ENCODE measurements around the gene MAD1L1.

Gene MAD1L1

DNA sequence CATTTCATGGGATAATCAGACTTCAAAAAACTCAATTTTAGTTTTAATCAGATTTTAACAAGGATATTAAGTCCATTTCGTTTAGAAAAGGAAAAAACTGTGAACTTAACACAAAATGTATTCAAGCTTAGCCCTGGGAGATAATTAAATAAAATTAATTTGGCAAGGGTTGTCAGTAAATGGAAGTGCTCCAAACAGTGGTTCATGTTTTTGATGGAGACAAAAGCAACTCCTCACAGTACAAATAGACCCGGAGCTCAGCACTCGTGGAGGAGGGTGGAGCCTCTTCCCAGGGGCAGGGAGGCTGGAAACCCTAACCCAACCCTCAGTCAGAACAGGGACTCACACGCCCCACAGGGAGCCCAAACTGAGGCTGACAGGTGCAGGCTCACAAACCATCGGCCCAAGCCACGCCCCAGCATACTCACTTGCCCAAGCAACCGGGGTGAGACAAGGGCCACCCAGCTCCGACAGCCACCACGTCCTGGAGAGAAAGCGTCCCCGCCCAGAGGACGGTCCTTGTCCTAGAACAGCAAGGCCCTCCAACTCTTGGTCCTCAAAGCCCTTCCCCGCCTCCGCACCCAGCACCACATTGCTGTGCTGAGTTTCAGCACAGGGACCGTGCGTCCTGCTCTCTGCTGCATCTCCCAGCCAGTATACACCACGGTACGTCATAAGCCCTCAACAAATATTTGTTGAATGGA lies 39.8 kb downstream of the MAD1L1 start:
- no peak overlapping the region for H3K9ac ChIP-seq (ENCODE audit: low read depth, low read length)
- peaks cover 2% of the 10 kb centered on the region; the same call in 1 of the 2 replicates for H3K36me3 ChIP-seq (ENCODE audit: insufficient read depth, low read length)
- H3K9me3 ChIP-seq (ENCODE audit: control insufficient read depth, insufficient read depth, low read length), result 0 out of 2 replicates have a peak, but pooled peaks cover 5% of the 10 kb centered on the region
- H3K4me1 ChIP-seq (ENCODE audit: insufficient read depth, low read length), result no peaks in the 10 kb centered on the region

DNA sequence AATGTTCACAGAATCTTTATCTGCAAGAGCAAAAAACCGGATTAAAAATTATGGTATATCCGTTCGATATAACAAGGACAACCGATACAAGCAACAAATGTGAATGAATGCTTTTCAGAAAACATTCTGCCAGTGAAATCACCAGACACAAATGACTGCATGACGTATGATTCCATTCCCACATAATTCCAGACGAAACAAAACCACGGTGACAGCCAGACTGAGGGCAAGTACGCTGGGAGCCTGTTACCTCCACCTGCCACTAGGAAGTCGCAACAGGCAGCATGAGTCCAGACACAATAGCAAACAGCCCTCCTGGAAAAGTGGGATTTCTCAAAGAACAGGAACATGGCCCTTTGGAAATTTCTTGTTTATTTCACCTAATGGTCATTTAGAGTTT lies 41.7 kb downstream of the MAD1L1 start:
- Histone ChIP-seq H3K4me1 (ENCODE audit: insufficient read depth, low read length) (no peaks in the 10 kb centered on the region), H3K36me3 (ENCODE audit: insufficient read depth, low read length) (no peaks in the 10 kb centered on the region), H3K9ac (ENCODE audit: low read depth, low read length) (no peak overlapping the region), H3K9me3 (ENCODE audit: control insufficient read depth, insufficient read depth, low read length) (0 out of 2 replicates have a peak, but pooled peaks cover 5% of the 10 kb centered on the region)

GRCh38 chr7:2190531-2190930 lies 42.2 kb downstream of the MAD1L1 start:
- Histone ChIP-seq H3K9me3 (ENCODE audit: control insufficient read depth, insufficient read depth, low read length) (peaks cover 5% of the 10 kb centered on the region; the same call in 1 of the 2 replicates), H3K9ac (ENCODE audit: low read depth, low read length) (no peak overlapping the region), H3K4me1 (ENCODE audit: insufficient read depth, low read length) (no peaks in the 10 kb centered on the region), H3K36me3 (ENCODE audit: insufficient read depth, low read length) (no peaks in the 10 kb centered on the region)

DNA sequence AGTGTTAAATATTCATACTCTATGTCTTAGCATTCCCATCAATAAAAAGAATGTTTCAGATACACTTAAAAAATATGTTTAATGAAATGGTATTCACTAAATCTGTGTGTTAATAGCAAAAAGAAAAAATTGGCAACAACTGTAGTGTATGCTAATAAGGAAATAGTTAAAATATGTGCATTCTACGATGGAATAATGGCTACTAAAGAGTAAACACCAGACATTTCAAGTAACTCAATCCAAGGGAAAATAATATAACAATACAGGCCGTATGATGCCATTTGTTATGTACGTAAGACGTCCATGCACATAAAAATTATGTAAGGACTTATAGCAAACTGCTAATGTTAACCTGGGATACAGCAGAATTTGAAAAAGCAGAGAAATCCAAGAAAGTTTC lies 46.6 kb downstream of the MAD1L1 start:
- H3K4me1 ChIP-seq (ENCODE audit: insufficient read depth, low read length), result no peaks in the 10 kb centered on the region
- H3K9me3 ChIP-seq (ENCODE audit: control insufficient read depth, insufficient read depth, low read length), result peaks cover 5% of the 10 kb centered on the region; the same call in 1 of the 2 replicates
- 0 out of 2 replicates have a peak, but pooled peaks cover 3% of the 10 kb centered on the region for H3K36me3 ChIP-seq (ENCODE audit: insufficient read depth, low read length)
- no peak overlapping the region for H3K9ac ChIP-seq (ENCODE audit: low read depth, low read length)

DNA sequence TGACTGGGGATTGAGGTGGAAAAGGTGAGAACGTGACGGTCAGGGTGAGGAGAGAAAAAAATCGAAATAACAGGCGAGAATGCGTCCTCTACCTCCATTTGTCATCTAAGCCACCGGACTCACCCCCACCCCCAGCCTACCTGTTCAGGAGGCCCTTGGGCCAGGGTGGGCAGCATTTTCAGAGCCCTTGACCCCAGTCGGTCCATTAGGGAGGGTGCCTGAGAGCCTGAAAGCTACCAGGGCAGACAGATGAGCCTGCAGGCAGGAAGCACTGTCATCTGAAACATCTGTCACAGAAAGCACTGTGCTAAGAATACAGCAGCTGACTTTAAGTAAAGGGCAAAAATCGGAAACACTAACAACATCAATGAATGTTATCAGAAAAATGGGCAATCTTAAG lies 47.0 kb downstream of the MAD1L1 start:
- 0 out of 2 replicates have a peak, but pooled peaks cover 3% of the 10 kb centered on the region for H3K36me3 ChIP-seq (ENCODE audit: insufficient read depth, low read length)
- H3K9ac ChIP-seq (ENCODE audit: low read depth, low read length), result no peak overlapping the region
- peaks cover 5% of the 10 kb centered on the region; the same call in 1 of the 2 replicates for H3K9me3 ChIP-seq (ENCODE audit: control insufficient read depth, insufficient read depth, low read length)
- H3K4me1 ChIP-seq (ENCODE audit: insufficient read depth, low read length), result no peaks in the 10 kb centered on the region

DNA sequence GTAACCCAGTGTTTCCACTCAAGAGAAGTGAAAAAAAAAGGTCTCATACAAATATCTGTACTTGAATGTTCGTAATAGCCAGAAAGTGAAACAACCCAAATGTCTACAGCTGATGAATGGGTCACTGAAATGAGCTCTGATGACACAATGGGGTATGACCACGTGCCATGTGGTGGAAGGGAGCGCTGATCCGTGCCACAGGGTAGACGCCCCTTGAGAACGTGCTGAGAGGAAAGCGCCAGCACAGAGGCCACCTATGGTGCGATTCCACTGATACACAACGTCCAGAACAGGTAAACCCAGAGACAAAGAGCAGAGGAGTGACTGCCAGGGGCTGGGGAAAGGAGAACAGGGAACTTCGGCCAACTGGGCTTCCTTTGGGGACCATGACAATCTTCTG lies 50.3 kb downstream of the MAD1L1 start:
- H3K9ac ChIP-seq (ENCODE audit: low read depth, low read length), result no peak overlapping the region
- 0 out of 2 replicates have a peak, but pooled peaks cover 3% of the 10 kb centered on the region for H3K36me3 ChIP-seq (ENCODE audit: insufficient read depth, low read length)
- no peaks in the 10 kb centered on the region for H3K4me1 ChIP-seq (ENCODE audit: insufficient read depth, low read length)
- H3K9me3 ChIP-seq (ENCODE audit: control insufficient read depth, insufficient read depth, low read length), result no peaks in the 10 kb centered on the region; the same call in 1 of the 2 replicates

GRCh38 chr7:2181077-2181854 lies 51.5 kb downstream of the MAD1L1 start:
- Histone ChIP-seq H3K36me3 (ENCODE audit: insufficient read depth, low read length) (0 out of 2 replicates have a peak, but pooled peaks cover 3% of the 10 kb centered on the region), H3K9me3 (ENCODE audit: control insufficient read depth, insufficient read depth, low read length) (no peaks in the 10 kb centered on the region; the same call in 1 of the 2 replicates), H3K9ac (ENCODE audit: low read depth, low read length) (no peak overlapping the region), H3K4me1 (ENCODE audit: insufficient read depth, low read length) (no peaks in the 10 kb centered on the region)

DNA sequence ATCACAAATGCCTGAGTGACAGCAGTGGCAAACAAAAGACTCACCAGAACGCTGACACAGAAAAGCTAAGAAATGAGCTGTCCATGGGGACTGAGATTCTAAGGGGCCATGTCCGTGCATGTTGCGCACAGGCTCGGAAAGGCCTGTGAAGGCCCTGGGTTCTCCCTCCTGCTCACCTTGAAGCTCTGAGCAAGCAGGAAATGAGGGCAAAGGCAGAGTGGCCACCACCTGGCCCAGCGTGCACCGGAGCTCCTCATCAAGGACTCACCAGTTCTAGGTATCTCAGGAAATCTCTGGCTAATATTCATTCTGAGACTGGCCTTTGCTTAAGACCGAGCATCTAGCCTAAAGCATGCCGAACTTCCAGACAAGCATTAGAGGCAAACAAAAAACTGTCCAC lies 52.7 kb downstream of the MAD1L1 start:
- H3K9ac ChIP-seq (ENCODE audit: low read depth, low read length), result no peak overlapping the region

DNA sequence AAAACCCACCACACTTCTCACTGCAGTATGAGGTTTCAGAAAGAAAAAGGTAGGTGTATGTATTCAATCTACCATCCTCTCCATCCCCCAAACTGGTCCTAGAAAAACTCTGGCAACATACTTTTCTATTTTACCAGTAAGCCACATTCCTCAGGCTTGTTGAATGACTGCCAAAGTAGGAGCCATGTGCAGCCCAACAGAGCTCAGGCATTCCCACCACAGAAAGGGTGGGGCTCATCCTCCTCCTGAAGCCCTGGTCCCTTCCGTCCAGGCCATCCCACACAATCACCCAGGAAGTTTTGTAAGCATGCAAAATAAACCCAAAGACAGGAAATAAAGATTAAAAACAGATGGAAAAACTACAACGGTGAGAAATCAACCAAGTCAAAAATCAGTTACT lies 57.2 kb downstream of the MAD1L1 start:
- Histone ChIP-seq H3K9me3 (ENCODE audit: control insufficient read depth, insufficient read depth, low read length) (no peaks in the 10 kb centered on the region), H3K4me1 (ENCODE audit: insufficient read depth, low read length) (peaks cover 8% of the 10 kb centered on the region; the same call in 1 of the 2 replicates), H3K9ac (ENCODE audit: low read depth, low read length) (no peak overlapping the region), H3K36me3 (ENCODE audit: insufficient read depth, low read length) (no peaks in the 10 kb centered on the region)

More for the DNA sequence above, 52.7 kb downstream of the MAD1L1 start:
- Histone ChIP-seq H3K36me3 (ENCODE audit: insufficient read depth, low read length) (0 out of 2 replicates have a peak, but pooled peaks cover 3% of the 10 kb centered on the region), H3K9me3 (ENCODE audit: control insufficient read depth, insufficient read depth, low read length) (no peaks in the 10 kb centered on the region), H3K4me1 (ENCODE audit: insufficient read depth, low read length) (peaks cover 3% of the 10 kb centered on the region; the same call in 1 of the 2 replicates)

GRCh38 chr7:2175091-2175490 lies 57.7 kb downstream of the MAD1L1 start:
- Histone ChIP-seq H3K4me1 (ENCODE audit: insufficient read depth, low read length) (peaks cover 8% of the 10 kb centered on the region; the same call in 1 of the 2 replicates), H3K9ac (ENCODE audit: low read depth, low read length) (no peak overlapping the region), H3K36me3 (ENCODE audit: insufficient read depth, low read length) (no peaks in the 10 kb centered on the region), H3K9me3 (ENCODE audit: control insufficient read depth, insufficient read depth, low read length) (no peaks in the 10 kb centered on the region)

DNA sequence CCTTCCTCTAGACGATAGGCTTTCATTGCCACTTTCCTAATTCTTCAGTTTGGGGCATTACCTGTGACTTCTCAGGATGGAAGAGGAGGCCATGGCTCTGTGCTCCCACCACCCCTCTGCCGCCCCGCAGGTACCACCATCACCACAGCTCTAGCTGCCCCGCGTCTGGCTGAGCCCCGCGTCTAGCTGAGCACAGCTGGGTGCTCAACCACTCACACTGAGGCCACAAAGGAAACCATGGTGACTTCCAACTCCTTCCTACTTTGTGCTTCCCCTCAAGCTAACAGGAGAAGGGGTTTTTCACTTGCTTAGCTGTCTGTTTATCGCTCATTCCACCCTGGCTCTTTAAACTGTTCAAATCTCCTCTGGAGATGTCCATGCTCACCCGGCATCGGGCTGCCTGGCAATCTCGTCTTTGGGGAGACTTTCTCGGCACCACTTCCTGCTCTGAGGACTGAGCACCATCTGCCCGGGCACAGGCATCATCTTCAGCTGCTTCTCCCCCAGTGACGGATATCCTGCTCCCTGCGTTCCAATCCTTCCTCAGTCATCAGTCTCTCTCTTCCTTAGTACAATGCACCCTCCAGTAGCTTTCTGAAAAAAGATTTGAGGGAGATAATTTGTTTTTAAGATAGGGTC lies 59.4 kb downstream of the MAD1L1 start:
- Histone ChIP-seq H3K4me1 (ENCODE audit: insufficient read depth, low read length) (peaks cover 8% of the 10 kb centered on the region; the same call in 1 of the 2 replicates), H3K36me3 (ENCODE audit: insufficient read depth, low read length) (no peaks in the 10 kb centered on the region), H3K9ac (ENCODE audit: low read depth, low read length) (no peak overlapping the region), H3K9me3 (ENCODE audit: control insufficient read depth, insufficient read depth, low read length) (no peaks in the 10 kb centered on the region)

- Histone ChIP-seq H3K9me3 (ENCODE audit: control insufficient read depth, insufficient read depth, low read length) (no peaks in the 10 kb centered on the region), H3K9ac (ENCODE audit: low read depth, low read length) (no peak overlapping the region), H3K36me3 (ENCODE audit: insufficient read depth, low read length) (no peaks in the 10 kb centered on the region; the same call in 1 of the 2 replicates), H3K4me1 (ENCODE audit: insufficient read depth, low read length) (peaks cover 8% of the 10 kb centered on the region; the same call in 1 of the 2 replicates)
Observed at GRCh38 chr7:2172311-2173188, 60.2 kb downstream of the MAD1L1 start.

DNA sequence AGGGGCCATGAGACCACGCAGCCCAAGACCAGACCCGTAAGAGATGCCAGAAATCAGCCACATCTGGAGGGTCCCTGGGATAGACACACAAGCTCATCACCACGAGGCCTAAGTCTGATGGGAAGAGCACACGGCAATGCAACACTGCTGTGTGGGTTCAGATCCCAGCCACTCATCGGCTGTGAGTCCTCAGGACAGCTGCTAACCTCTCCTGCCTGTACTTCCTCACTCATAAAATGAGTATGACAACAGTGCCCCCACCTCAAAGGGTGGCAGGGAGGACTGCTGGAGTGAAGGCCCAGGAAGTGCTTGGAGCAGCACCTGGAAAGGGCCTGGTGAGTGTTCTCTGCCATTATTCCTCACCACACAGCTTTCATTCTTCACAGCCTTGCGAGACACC lies 60.9 kb downstream of the MAD1L1 start:
- Histone ChIP-seq H3K9ac (ENCODE audit: low read depth, low read length) (no peak overlapping the region), H3K36me3 (ENCODE audit: insufficient read depth, low read length) (no peaks in the 10 kb centered on the region; the same call in 1 of the 2 replicates), H3K9me3 (ENCODE audit: control insufficient read depth, insufficient read depth, low read length) (no peaks in the 10 kb centered on the region), H3K4me1 (ENCODE audit: insufficient read depth, low read length) (peaks cover 8% of the 10 kb centered on the region; the same call in 1 of the 2 replicates)

Measured in ES-I3 (cell line).